ENCODE data around the gene FAAH. TPM values are rescaled to one million over a fixed set of nuclear protein-coding genes. Genes with fewer than 3 reads are reported as not detected.

The FAAH gene
- total RNA-seq, 1 donor from 2014 or later: 32.4 TPM

DNA sequence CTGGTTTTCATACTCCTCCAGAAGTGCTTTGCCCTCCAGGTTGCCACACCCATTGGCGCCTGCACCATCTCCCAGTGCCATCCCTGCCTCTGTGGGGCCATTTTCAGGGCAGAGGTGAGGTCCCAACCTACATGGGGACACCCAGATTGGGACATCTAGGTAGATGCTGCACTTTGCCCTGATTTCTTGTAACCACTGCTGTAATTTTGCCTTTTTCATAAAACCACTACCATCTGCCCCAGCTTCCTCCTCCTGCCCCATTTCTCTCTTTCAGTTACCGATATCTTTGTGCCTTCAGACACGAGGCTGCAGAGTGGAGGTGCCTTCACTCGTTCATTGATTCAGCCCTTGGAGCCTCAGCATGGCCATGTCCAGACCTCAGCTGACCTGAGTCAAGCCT, 21.4 kb downstream of the FAAH start:
- no peaks in the 10 kb centered on the region for H3K27me3 ChIP-seq (ENCODE audit: low read depth)
- TF ChIP-seq, protein P1, sequence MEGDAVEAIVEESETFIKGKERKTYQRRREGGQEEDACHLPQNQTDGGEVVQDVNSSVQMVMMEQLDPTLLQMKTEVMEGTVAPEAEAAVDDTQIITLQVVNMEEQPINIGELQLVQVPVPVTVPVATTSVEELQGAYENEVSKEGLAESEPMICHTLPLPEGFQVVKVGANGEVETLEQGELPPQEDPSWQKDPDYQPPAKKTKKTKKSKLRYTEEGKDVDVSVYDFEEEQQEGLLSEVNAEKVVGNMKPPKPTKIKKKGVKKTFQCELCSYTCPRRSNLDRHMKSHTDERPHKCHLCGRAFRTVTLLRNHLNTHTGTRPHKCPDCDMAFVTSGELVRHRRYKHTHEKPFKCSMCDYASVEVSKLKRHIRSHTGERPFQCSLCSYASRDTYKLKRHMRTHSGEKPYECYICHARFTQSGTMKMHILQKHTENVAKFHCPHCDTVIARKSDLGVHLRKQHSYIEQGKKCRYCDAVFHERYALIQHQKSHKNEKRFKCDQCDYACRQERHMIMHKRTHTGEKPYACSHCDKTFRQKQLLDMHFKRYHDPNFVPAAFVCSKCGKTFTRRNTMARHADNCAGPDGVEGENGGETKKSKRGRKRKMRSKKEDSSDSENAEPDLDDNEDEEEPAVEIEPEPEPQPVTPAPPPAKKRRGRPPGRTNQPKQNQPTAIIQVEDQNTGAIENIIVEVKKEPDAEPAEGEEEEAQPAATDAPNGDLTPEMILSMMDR (IDR thresholded peaks at IDR 0.05): no peak
- H3K36me3 ChIP-seq: peaks cover 10% of the 10 kb centered on the region
- intact Hi-C loops (cut with DNase I): no loop called here
- H3K4me3 ChIP-seq: no peak overlapping the region
- H3K27ac ChIP-seq: no peak overlapping the region
- no peak for ATAC-seq
- no peak for DNase-seq
- H3K9me3 ChIP-seq: no peaks in the 10 kb centered on the region
- H3K4me1 ChIP-seq: no peaks in the 10 kb centered on the region

DNA sequence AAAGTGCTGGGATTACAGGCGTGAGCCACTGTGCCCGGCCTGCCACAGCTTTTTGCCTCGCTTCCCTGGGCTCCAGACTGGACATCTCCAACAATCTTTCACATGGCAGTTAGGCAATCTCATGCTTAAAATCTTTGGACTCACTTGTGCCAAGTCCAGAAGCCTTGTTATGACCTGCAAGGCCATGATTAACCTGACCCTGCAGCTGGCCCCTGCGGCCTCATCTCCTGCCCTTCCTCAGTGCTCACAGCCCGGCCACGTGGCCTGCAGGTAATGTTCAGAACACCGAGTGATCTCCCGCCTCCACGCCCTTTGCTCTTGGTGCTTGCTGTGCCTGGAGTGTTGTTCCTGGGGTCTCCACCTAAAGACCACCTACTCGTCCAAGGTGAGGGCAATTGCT, 24.9 kb downstream of the FAAH start:
- H3K27me3 ChIP-seq (ENCODE audit: low read depth): peaks cover 10% of the 10 kb centered on the region
- H3K27ac ChIP-seq: no peak overlapping the region
- intact Hi-C loops (cut with DNase I): no loop called here
- DNase-seq (no peak), ATAC-seq (no peak)
- peaks cover under 1% of the 10 kb centered on the region for H3K36me3 ChIP-seq
- H3K4me3 ChIP-seq: no peak overlapping the region
- no peaks in the 10 kb centered on the region for H3K4me1 ChIP-seq
- no peaks in the 10 kb centered on the region for H3K9me3 ChIP-seq
- TF ChIP-seq, protein P1 (IDR thresholded peaks at IDR 0.05): no peak

DNA sequence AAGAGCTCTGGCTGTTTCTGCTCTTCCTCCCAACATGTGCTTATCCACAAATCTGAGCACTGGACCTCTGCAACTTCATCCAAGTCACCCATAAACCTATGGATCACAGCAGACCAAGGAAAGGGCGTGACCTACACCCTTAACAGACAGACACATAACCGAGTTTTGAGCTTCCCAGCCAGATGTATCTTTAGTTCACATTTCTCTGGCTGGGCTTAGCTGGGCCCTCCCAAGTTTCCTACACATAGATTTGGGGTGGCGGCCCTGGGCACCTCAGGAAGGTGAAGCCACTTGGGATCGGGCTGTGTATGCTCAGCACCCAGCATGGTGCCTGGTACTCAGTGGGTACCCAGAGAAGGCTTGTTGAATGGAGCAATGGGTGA, 26.4 kb downstream of the FAAH start:
- Histone ChIP-seq H3K36me3 (no peaks in the 10 kb centered on the region), H3K4me3 (no peak overlapping the region), H3K27ac (no peak overlapping the region), H3K27me3 (ENCODE audit: low read depth) (peaks cover 10% of the 10 kb centered on the region), H3K9me3 (no peaks in the 10 kb centered on the region), H3K4me1 (no peaks in the 10 kb centered on the region)
- ATAC-seq (no peak), DNase-seq (no peak)
- intact Hi-C loops (cut with DNase I): no loop called here
- TF ChIP-seq, protein P1 (IDR thresholded peaks at IDR 0.05): no peak

DNA sequence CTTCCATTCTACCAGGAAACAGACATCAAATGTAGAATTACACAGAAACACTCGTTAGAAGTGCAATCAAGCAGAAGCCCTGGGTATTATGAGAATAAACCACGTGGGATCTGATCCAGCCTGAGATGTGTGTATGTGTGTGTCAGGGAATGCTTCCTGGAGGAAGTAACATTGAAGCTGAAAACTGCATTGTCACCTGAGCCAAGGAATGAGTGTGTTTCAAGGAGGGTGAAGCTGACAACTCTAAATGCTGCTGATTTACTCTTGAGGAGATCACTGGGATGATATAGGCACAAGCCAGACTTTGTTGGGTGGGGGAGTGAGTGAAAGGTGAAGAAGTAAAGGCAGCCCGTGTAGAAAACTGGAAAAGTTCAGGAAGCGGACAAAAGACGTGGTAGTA, 27.6 kb downstream of the FAAH start:
- no peak for DNase-seq
- Histone ChIP-seq H3K4me1 (no peaks in the 10 kb centered on the region), H3K9me3 (no peaks in the 10 kb centered on the region), H3K27ac (no peak overlapping the region), H3K27me3 (ENCODE audit: low read depth) (peaks cover 10% of the 10 kb centered on the region), H3K36me3 (no peaks in the 10 kb centered on the region), H3K4me3 (no peak overlapping the region)
- TF ChIP-seq, protein P1 (IDR thresholded peaks at IDR 0.05): no peak
- intact Hi-C loops (cut with DNase I): no loop called here
- ATAC-seq: no peak

DNA sequence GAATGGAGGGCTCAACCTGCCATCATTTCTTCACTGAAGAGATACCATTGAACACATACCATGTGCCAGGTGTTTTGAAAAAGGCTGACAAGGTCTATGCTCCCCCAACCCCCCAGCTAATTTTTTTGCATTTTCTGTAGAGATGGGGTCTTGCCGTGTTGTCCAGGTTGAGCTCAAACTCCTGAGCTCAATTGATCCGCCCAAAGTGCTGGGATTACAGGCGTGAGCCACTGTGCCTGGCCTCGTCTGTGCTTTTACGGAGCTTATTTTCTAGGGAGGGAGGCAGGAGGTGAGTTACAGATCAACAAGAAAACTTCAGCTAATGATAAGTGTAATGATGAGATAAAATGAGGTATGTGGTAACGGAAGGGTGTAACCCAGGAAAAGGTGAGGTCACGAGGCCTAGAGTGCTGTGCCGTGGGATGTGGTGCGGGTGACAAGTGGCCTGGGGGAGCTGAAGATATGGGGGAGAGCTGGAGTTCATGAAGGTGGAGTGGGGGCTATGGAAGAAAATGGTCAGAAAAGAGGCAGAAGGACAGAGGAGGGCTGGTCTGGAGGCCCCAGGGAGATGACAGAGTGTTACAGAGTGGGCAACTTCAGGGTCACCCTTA, 28.2 kb downstream of the FAAH start:
- peaks cover 10% of the 10 kb centered on the region for H3K27me3 ChIP-seq (ENCODE audit: low read depth)
- TF ChIP-seq, protein P1 (IDR thresholded peaks at IDR 0.05): no peak
- no peaks in the 10 kb centered on the region for H3K4me1 ChIP-seq
- no peak overlapping the region for H3K27ac ChIP-seq
- intact Hi-C loops (cut with DNase I): no loop called here
- no peaks in the 10 kb centered on the region for H3K36me3 ChIP-seq
- no peaks in the 10 kb centered on the region for H3K9me3 ChIP-seq
- no peak for DNase-seq
- no peak overlapping the region for H3K4me3 ChIP-seq
- no peak for ATAC-seq

Measured in lower lobe of right lung (tissue), 2 donors.